KMS-11 (cell line): ENCODE measurements around the gene SELE.

Source experiments
- H2AFZ ChIP-seq: fragments of 200-600 bp; sonication (generic); 2 replicates; pipeline ENCODE4 v1.6.1; 2016; ENCODE audit warnings: antibody characterized with exemption, mixed run types, low read depth
- H3K27ac ChIP-seq: fragments of 200-600 bp; sonication (generic); 2 replicates; pipeline ENCODE4 v1.6.1; 2016; ENCODE audit warnings: mild to moderate bottlenecking, mixed run types
- H3K27me3 ChIP-seq: fragments of 200-600 bp; sonication (generic); 2 replicates; pipeline ENCODE4 v1.6.1; 2017; ENCODE audit warnings: mild to moderate bottlenecking, low read depth, mixed run types, moderate library complexity; ENCODE audit not compliant: insufficient read depth
- H3K36me3 ChIP-seq: fragments of 200-600 bp; sonication (generic); 2 replicates; pipeline ENCODE4 v1.6.1; 2017; ENCODE audit warnings: mild to moderate bottlenecking, mixed run types; ENCODE audit not compliant: insufficient read depth
- H3K4me1 ChIP-seq: fragments of 200-600 bp; sonication (generic); 2 replicates; pipeline ENCODE4 v1.6.1; 2016; ENCODE audit warnings: mild to moderate bottlenecking, low read depth, mixed run types; ENCODE audit not compliant: poor library complexity, severe bottlenecking
- H3K4me2 ChIP-seq: fragments of 200-600 bp; sonication (generic); 2 replicates; pipeline ENCODE4 v1.7.0; 2016; ENCODE audit warnings: mild to moderate bottlenecking, mixed run types
- H3K4me3 ChIP-seq: fragments of 200-600 bp; sonication (generic); IDR thresholded peaks from 2 replicates; pipeline ENCODE4 v1.6.1; 2017; ENCODE audit warnings: low read depth, low read length, mixed read lengths; ENCODE audit not compliant: insufficient read depth
- H3K79me2 ChIP-seq: fragments of 200-600 bp; sonication (generic); 2 replicates; pipeline ENCODE4 v1.6.1; 2016; ENCODE audit warnings: low read depth, mixed run types; ENCODE audit not compliant: insufficient read depth
- H3K9ac ChIP-seq: fragments of 200-600 bp; sonication (generic); 2 replicates; pipeline ENCODE4 v1.6.1; 2016; ENCODE audit warnings: mild to moderate bottlenecking, mixed run types
- H4K20me1 ChIP-seq: fragments of 200-600 bp; sonication (generic); 2 replicates; pipeline ENCODE4 v1.6.1; 2016; ENCODE audit warnings: mild to moderate bottlenecking, mixed run types; ENCODE audit not compliant: insufficient read depth
- TF ChIP-seq, protein P1 (sequence below): fragments of 200-600 bp; sonication (generic); conservative IDR thresholded peaks from 2 replicates; pipeline ENCODE4 v1.6.1; 2017; ENCODE audit warnings: low read depth, mild to moderate bottlenecking, antibody characterized with exemption, low read length, moderate library complexity, mixed read lengths

The SELE gene

DNA sequence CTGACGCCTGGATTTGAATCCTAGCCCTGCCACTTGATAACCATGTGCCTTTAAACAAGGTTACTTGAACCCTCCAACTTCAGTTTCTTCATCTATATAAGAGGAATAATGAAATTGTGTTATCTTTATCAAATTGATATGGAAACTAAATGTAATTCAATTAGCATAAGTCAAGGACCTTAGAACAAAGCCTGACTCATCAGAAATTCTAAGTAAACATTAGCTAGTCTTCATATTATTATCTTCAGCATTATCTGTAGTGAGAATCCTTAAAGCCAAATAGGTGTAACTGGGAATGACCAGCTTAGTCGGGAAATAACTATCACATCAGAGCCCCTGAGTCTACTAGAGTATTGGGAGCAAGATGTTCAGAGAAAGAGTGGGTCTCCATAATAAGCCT is 29.1 kb downstream of the SELE start:
- Histone ChIP-seq H4K20me1 (no peaks in the 10 kb centered on the region), H3K4me2 (no peak overlapping the region), H2AFZ (no peak overlapping the region), H3K36me3 (no peaks in the 10 kb centered on the region), H3K9ac (no peak overlapping the region), H3K27me3 (no peaks in the 10 kb centered on the region), H3K4me1 (no peaks in the 10 kb centered on the region), H3K27ac (no peak overlapping the region), H3K4me3 (no peak overlapping the region), H3K79me2 (no peaks in the 10 kb centered on the region)
- TF ChIP-seq, protein P1, sequence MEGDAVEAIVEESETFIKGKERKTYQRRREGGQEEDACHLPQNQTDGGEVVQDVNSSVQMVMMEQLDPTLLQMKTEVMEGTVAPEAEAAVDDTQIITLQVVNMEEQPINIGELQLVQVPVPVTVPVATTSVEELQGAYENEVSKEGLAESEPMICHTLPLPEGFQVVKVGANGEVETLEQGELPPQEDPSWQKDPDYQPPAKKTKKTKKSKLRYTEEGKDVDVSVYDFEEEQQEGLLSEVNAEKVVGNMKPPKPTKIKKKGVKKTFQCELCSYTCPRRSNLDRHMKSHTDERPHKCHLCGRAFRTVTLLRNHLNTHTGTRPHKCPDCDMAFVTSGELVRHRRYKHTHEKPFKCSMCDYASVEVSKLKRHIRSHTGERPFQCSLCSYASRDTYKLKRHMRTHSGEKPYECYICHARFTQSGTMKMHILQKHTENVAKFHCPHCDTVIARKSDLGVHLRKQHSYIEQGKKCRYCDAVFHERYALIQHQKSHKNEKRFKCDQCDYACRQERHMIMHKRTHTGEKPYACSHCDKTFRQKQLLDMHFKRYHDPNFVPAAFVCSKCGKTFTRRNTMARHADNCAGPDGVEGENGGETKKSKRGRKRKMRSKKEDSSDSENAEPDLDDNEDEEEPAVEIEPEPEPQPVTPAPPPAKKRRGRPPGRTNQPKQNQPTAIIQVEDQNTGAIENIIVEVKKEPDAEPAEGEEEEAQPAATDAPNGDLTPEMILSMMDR: no peak

DNA sequence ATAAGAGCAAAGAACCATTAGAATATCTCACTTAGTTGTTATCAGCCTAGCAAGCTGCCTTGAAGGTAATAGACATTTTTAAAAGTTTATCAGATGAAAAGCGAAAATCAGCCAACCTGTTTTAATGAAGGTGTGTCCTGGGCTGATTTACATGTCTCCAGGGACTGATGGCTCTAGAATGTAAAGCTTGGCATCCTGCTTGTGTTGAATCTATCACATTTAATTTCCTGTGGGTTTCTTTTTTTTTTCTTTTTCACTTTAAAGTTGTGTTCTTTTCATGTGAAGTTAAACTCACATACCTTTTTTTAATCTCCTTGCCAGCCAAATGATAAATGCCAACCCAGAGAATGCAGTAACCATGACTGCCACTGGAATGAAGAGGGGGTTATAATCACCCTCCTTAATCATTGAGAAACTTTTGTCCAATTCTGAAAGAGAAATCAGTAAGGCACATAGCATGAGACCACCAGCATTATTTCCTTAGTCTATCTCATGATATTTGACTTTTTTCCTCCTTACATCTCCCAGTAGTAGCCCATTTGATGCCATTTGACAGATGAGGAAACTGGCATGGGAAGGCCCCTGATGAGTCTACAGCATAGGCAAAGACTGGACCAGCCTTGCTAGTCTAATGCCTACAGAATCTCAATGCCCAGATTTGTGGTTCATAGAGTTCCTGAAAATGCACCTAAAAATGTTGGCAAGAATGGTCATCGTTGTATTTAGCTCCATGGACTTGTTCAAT is 32.4 kb downstream of the SELE start:
- Histone ChIP-seq H3K4me1 (no peaks in the 10 kb centered on the region), H3K9ac (no peak overlapping the region), H3K4me2 (no peak overlapping the region), H3K27ac (no peak overlapping the region), H4K20me1 (no peaks in the 10 kb centered on the region), H3K4me3 (no peak overlapping the region), H3K79me2 (no peaks in the 10 kb centered on the region), H3K36me3 (no peaks in the 10 kb centered on the region), H2AFZ (no peak overlapping the region), H3K27me3 (no peaks in the 10 kb centered on the region)
- TF ChIP-seq, protein P1: no peak

DNA sequence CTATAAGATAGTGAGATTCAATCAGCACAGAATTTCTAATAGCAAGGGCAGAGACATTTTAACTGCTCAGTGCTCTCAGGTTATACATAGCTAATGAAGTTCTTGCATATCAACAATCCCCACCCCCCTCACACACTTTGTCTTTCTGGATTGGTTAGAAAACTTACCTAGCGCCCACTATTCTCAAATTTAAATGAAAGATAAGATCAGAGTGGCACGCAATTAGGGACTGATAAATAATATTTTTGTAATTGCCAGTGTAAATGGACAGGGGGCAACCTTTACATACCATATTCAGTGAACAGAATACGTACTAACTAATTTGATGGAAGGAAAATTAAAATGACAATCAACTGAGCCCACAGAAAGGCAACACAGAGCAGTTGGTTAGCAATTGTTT is 34.2 kb downstream of the SELE start:
- TF ChIP-seq, protein P1: no peak
- Histone ChIP-seq H3K4me3 (no peak overlapping the region), H3K9ac (no peak overlapping the region), H3K27me3 (no peaks in the 10 kb centered on the region), H2AFZ (no peak overlapping the region), H3K27ac (no peak overlapping the region), H3K36me3 (no peaks in the 10 kb centered on the region), H3K4me2 (no peak overlapping the region), H3K79me2 (no peaks in the 10 kb centered on the region), H4K20me1 (no peaks in the 10 kb centered on the region), H3K4me1 (peaks cover 7% of the 10 kb centered on the region)

DNA sequence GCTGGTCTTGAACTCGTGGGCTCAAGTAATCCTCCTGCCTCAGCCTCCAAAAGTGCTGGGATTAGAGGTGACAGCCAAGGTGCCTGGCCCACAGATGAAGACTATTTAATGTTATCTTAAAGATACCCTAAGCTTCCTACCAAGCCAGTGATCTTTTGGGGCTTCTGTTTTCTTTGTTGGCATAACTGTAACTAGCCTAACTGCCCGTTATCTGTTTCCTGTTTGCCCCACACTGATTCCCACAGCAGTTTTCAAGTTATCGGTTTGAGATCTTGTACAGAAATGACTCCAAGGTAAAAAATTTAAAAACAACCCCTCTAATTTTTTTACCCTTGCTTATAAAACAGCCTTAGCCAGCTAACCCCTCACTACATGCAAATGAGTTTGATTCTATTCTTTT is 34.9 kb downstream of the SELE start:
- Histone ChIP-seq H3K4me2 (no peak overlapping the region), H4K20me1 (no peaks in the 10 kb centered on the region), H3K36me3 (no peaks in the 10 kb centered on the region), H2AFZ (no peak overlapping the region), H3K9ac (no peak overlapping the region), H3K4me1 (peaks cover 15% of the 10 kb centered on the region), H3K27me3 (no peaks in the 10 kb centered on the region), H3K27ac (no peak overlapping the region), H3K79me2 (no peaks in the 10 kb centered on the region), H3K4me3 (no peak overlapping the region)
- TF ChIP-seq, protein P1: no peak
